RWPE1 (cell line): ENCODE data around the gene CDKAL1.

Experiments
- CTCF ChIA-PET: fragments of 350-600 bp; sonication (Branson Sonifier 250); formaldehyde crosslinking; extraction: SDS; loops from one replicate; lab custom pipeline; 2021; lab: Yijun Ruan, JAX
- POLR2A ChIA-PET: fragments of 400-600 bp; formaldehyde crosslinking; extraction: SDS; loops from one replicate; lab custom pipeline; 2020; ENCODE audit warnings: antibody characterized with exemption; ENCODE audit not compliant: low non-redundant PET; lab: Yijun Ruan, JAX
- DNase-seq: peaks from one replicate; pipeline ENCODE4 v3.0.0; 2012; ENCODE audit warnings: low spot score
- H3K27ac ChIP-seq: fragments of 450-650 bp; 2 replicates; pipeline ENCODE4 v1.5.1; 2017
- TF ChIP-seq, protein P1 (sequence below): fragments of 450-650 bp; conservative IDR thresholded peaks from 2 replicates; pipeline ENCODE4 v1.5.1; 2017; ENCODE audit warnings: low read depth, mild to moderate bottlenecking

CDKAL1 gene

GRCh38 chr6:20533746-20534294 lies 437 bp upstream of the CDKAL1 start:
- TF ChIP-seq, protein P1, sequence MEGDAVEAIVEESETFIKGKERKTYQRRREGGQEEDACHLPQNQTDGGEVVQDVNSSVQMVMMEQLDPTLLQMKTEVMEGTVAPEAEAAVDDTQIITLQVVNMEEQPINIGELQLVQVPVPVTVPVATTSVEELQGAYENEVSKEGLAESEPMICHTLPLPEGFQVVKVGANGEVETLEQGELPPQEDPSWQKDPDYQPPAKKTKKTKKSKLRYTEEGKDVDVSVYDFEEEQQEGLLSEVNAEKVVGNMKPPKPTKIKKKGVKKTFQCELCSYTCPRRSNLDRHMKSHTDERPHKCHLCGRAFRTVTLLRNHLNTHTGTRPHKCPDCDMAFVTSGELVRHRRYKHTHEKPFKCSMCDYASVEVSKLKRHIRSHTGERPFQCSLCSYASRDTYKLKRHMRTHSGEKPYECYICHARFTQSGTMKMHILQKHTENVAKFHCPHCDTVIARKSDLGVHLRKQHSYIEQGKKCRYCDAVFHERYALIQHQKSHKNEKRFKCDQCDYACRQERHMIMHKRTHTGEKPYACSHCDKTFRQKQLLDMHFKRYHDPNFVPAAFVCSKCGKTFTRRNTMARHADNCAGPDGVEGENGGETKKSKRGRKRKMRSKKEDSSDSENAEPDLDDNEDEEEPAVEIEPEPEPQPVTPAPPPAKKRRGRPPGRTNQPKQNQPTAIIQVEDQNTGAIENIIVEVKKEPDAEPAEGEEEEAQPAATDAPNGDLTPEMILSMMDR, result no peak
- no peak for DNase-seq
- ChIA-PET POLR2A (no interaction called here), CTCF (no interaction called here)
- peak overlapping the region; percentile 81 for H3K27ac ChIP-seq

DNA sequence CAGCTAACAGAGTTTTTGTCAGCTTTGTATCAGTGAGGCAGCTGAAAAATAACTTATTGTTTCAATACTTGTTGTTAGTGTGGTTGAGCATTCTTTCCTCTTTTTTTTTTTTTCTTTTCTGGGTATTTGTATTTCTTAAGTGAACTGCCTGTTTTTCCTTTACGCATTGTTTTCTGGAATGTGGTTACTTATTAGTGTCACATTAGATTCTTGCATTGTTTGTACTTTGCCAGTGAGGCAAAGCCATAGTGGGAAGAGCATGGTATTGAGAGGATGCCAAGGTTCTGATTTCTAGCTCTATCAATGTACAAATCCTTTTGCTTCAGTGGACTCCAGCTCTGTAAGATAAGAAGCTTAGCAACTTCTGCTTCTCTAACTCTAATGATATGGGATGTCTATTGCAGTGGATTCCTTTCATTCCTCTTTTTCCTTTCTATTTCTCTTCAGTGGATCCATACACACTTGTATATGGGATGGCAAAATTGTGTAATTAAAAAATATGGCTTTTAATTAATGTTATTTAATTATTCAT lies 3.9 kb downstream of the CDKAL1 start:
- POLR2A ChIA-PET, result interaction anchor here (0.7 kb wide), 1 partner anchor 96 kb away, joined by 10 read pairs; no protein-coding TSS in a partner anchor
- DNase-seq, result no peak
- CTCF ChIA-PET, result no interaction called here
- H3K27ac ChIP-seq, result no peak overlapping the region
- TF ChIP-seq, protein P1, result no peak

GRCh38 chr6:20538907-20539306 lies 4.7 kb downstream of the CDKAL1 start:
- no peak overlapping the region for H3K27ac ChIP-seq
- no peak for DNase-seq
- CTCF ChIA-PET, result no interaction called here
- TF ChIP-seq, protein P1, result no peak
- POLR2A ChIA-PET, result no interaction called here

DNA sequence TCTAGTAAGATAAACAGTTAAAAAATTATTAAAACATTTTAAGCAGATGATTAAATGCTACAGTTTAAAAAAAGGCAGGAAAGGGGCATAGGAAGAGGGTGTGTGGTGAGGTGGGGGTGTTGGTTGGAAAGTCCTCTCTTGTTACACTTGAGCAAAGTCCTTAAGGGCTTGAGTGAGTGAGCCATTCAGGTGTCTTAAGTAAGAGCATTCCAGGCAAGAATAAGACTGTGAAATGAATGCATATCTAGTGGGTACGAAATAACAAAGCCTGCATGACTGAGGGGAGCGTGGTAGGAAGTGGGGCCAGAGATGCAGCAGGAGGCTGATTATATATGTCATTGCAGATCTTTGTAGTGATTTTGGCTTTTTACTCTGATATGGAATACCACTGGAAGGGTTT lies 5.1 kb downstream of the CDKAL1 start:
- ChIA-PET POLR2A (no interaction called here), CTCF (no interaction called here)
- no peak for DNase-seq
- no peak overlapping the region for H3K27ac ChIP-seq
- TF ChIP-seq, protein P1, result no peak

GRCh38 chr6:20540683-20541082 lies 6.4 kb downstream of the CDKAL1 start:
- no peak for DNase-seq
- POLR2A ChIA-PET, result no interaction called here
- TF ChIP-seq, protein P1, result no peak
- no peak overlapping the region for H3K27ac ChIP-seq
- CTCF ChIA-PET, result interaction anchor here (0.6 to 1.1 kb wide), 2 partner anchors 119 to 1048 kb away, joined by 3 read pairs; no protein-coding TSS in a partner anchor

DNA sequence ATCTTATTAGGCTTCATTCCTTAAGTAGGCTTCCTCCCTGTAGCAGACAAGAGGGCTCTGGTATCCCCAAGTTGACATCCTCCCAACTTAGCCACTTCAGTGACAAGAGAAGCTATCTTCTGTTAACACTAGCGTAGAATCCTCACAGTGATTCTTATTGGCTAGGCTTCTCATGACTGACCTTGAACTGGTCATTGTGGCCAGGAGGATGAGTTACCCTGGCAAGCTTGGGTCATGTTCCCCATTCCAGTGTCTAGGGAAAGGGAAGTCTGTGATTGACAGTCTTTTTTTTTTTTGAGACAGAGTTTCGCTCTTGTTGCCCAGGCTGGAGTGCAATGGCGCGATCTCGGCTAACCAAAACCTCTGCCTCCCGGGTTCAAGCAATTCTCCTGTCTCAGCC lies 7.1 kb downstream of the CDKAL1 start:
- ChIA-PET CTCF (interaction anchor here (1.1 to 1.2 kb wide), 2 partner anchors 13 to 1047 kb away, joined by 3 read pairs; no protein-coding TSS in a partner anchor), POLR2A (no interaction called here)
- TF ChIP-seq, protein P1, result no peak
- H3K27ac ChIP-seq, result peak overlapping the region; percentile 22; the same call in 1 of the 2 replicates
- no peak for DNase-seq
